GM10248 (cell line): Measurements from ENCODE around the gene ABR.

Experiments used
- CTCF ChIA-PET: fragments of 300-600 bp; sonication (Branson Sonifier 250); formaldehyde crosslinking; extraction: SDS; loops from one replicate; lab custom pipeline; 2021; ENCODE audit warnings: antibody characterized with exemption; lab: Yijun Ruan, JAX
- POLR2A ChIA-PET: fragments of 350-650 bp; sonication (Branson Sonifier 250); formaldehyde crosslinking; extraction: SDS; loops from one replicate; lab custom pipeline; 2020; ENCODE audit warnings: antibody characterized with exemption; lab: Yijun Ruan, JAX
- DNase-seq: peaks from one replicate; pipeline ENCODE4 v3.0.0; 2012; ENCODE audit errors: extremely low spot score
- TF ChIP-seq, protein P1 (sequence below): IDR thresholded peaks from 2 replicates; pipeline ENCODE4 v1.5.1; 2012; ENCODE audit warnings: mild to moderate bottlenecking, low read depth; ENCODE audit errors: extremely low read depth, missing control alignments, control extremely low read depth

ABR gene

DNA sequence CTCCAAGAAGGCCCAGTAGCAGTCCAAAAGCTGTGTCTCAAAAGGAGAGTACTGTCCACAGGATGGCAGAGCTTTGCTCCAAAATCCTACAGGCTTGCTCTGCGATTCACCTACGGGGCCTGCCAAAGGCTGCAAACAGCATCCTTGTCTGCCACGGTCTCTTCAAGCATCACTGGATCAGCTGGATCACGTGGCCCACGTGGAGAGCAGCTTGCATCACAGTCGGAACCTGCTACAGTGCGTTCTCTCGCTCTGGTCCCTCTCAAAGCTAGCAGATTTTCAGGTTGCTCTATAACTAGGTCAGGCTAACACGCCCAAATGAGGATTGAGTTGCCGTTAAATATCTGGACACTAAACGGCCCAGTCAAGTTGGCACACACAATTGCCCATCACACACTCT is 191.2 kb downstream of the ABR start:
- no peak for DNase-seq
- ChIA-PET POLR2A (no interaction called here), CTCF (interaction anchor here (1.1 to 1.4 kb wide), 2 partner anchors 194 to 289 kb away, joined by 3 read pairs; no protein-coding TSS in a partner anchor)
- TF ChIP-seq, protein P1, sequence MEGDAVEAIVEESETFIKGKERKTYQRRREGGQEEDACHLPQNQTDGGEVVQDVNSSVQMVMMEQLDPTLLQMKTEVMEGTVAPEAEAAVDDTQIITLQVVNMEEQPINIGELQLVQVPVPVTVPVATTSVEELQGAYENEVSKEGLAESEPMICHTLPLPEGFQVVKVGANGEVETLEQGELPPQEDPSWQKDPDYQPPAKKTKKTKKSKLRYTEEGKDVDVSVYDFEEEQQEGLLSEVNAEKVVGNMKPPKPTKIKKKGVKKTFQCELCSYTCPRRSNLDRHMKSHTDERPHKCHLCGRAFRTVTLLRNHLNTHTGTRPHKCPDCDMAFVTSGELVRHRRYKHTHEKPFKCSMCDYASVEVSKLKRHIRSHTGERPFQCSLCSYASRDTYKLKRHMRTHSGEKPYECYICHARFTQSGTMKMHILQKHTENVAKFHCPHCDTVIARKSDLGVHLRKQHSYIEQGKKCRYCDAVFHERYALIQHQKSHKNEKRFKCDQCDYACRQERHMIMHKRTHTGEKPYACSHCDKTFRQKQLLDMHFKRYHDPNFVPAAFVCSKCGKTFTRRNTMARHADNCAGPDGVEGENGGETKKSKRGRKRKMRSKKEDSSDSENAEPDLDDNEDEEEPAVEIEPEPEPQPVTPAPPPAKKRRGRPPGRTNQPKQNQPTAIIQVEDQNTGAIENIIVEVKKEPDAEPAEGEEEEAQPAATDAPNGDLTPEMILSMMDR, result no peak

DNA sequence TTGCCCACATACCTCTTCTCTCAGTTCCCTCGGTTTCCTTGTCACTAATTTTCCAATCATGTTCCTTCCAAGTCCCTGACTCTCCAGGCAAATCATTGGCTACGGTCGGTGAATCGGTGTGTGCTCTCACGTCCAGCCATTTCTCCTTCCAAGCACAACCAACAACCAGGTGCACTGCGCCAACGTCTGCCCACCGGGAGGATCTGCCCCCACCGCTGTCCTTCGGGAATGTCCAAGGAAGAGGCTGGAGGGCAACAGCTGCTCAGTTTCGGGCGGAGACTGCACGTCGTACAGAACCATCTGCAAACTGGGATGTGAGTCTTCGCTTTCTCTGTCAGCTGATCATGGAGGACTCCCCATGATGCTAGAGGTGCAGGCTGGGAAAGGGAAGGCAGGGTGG is 191.8 kb downstream of the ABR start:
- TF ChIP-seq, protein P1, result no peak
- no peak for DNase-seq
- ChIA-PET POLR2A (no interaction called here), CTCF (interaction anchor here (1.1 to 1.4 kb wide), 2 partner anchors 193 to 288 kb away, joined by 3 read pairs; no protein-coding TSS in a partner anchor)

DNA sequence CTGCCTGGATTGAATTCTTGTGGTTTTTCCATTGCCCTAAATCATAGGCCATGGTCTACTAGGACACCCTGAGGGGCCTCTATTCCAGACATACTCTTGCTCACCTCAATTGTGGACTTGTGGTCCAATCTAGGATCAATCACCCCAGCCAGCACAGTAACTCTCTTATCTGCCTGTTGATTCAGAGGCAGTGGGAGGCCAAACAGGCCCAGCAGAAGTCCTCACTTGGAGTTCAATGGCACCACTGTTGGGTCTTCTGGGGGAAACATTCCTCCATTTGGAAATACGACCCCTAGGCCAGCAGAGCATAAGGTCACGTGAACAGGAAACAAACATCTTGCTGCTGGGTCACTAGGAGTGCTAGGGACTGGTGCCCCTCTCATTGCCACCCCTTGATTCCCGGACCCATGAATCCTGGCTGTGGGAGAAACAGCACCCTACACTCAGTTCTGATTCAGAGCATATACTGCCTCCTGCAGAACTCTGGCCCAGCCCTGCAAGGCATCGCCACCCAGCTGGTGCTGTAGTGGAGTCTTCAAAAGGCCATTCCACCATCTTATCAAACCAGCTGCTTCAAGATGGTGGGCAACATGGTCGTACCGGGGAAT is 193.4 kb downstream of the ABR start:
- ChIA-PET CTCF (interaction anchor here (1.6 kb wide), 1 partner anchor 10 kb away, joined by 7 read pairs; the partner anchor contains the start of gene TIMM22), POLR2A (no interaction called here)
- DNase-seq, result no peak
- TF ChIP-seq, protein P1, result no peak

DNA sequence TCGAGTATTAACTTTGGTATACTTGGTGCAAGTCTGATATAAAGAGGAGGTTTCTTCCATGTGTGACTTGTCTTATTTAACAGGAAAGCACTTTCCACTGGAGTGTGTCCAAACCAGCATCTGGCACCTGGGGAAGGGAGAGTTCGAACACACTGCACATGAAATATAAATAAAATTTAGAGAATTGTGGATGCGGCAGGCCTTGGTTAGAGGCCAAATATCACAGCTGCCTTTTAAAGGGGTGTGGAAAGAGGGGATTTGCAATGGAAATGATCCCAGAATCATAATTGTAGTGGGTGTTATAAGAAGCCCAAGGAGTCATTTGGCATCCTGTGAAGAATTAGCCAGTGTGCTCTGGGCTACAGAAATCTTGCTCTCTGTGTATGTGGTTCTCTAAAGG is 195.9 kb downstream of the ABR start:
- ChIA-PET POLR2A (no interaction called here), CTCF (interaction anchor here (0.6 kb wide), 1 partner anchor 13 kb away, joined by 3 read pairs; the partner anchor contains the start of gene TIMM22)
- TF ChIP-seq, protein P1, result no peak
- no peak for DNase-seq

DNA sequence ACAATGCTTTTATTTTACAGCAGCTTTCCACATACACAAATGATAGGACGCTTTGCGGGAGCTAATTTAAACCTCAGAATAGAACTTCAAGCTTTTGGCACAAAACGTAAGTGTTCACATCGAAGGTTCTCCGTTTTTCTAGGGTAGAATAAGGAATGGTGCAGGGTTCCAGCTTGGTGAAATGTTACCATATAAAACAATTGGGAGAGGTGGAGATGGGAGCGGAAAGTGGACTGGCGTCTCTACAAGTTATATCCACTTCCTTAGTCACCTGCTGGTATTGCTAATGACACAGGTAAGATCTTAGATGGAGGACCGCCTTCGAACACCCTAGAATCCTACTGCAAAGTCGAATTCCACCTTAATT is 198.5 kb downstream of the ABR start:
- ChIA-PET POLR2A (no interaction called here), CTCF (interaction anchor here (0.8 to 4.6 kb wide), 23 partner anchors 8 to 836 kb away, joined by 3 to 50 read pairs (median 6); partner anchors contain the start of genes GEMIN4, GLOD4, MRM3 and TIMM22)
- no peak for DNase-seq
- TF ChIP-seq, protein P1, result no peak

DNA sequence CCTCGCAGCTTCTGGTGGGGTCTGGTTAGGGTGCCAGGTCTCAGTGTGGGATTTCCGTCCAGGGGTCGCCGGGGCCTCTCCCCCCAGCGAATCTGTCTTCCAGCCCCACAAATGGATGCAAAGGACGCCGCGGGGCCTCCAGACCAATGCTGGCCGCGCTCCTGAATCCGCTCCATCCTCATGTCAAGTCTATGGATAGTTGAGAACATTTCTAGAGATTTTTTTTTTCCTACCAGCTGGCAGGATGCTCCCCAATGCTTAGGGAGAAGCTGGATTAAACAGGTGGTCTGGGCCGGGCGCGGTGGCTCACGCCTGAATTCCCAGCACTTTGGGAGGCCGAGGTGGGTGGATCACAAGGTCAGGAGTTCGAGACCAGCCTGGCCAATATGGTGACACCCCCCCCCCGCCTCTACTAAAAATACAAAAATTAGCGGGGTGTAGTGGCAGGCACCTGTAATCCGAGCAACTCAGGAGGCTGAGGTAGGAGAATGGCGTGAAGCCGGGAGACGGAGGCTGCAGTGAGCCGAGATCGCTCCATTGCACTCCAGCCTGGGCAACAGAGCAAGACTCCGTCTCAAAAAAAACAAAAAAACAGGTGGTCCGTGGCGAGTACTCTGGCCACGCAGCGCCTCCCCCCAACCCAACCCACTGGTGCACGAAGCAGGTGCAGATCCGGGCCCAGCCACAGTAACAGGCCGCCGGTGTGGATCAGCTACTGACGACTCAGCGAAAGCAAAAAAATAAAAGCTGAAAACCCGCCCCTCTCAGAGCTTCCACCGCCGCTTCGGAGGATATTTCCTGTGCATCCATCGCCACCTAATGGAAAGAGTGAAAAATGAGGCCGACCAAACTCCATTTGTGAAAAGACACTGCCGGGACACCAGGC is 199.1 kb downstream of the ABR start:
- CTCF ChIA-PET, result interaction anchor here (0.8 to 4.6 kb wide), 25 partner anchors 8 to 835 kb away, joined by 3 to 50 read pairs (median 6); partner anchors contain the start of genes GEMIN4, GLOD4, MRM3 and TIMM22
- TF ChIP-seq, protein P1, result peak; percentile 71
- DNase-seq, result peak; percentile 79
- POLR2A ChIA-PET, result no interaction called here
